ENCODE measurements around the gene ENPP1. TPM values are rescaled to one million over a fixed set of nuclear protein-coding genes. Genes with fewer than 3 reads are reported as not detected.

ENPP1 gene
- polyA plus RNA-seq, 3 donors: not detected

DNA sequence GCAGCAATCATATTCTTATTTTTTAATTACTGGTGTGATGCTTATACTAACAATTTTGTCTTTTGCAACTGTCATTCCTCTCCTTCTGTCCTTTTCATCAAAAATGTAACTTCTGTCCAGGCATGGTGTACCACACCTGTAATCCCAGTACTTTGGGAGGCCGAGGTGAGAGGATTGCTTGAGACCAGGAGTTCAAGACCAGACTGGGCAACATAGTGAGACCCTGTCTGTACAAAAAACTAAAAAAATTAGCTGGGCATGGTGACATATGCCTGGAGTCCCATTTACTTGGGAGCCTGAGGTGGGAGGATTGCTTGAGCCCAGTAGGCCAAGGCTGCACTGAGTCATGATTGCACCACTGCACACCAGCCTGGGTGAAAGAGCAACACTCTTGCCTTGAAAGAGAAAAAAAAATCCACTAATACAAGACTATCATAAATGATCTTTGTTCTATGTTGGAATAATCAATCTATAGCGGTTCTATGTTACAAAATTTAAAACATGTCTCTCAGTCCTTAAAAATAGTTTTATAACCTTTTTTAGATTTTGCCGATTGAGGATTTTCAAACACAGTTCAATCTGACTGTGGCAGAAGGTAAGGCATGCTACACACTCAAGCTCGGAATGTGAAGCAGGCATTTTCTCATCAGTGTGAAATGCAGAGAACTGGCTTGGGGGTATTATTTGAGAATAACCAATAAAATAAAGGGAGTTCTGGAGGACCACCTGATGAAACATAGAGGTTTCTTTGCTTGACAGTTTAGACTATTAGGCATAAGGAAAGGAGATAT lies 70.4 kb downstream of the ENPP1 start:
- H3K9me3 ChIP-seq (replicated peaks in 1 of 2; ENCODE audit: control insufficient read depth in 1 of 2, insufficient read depth in 1 of 2, low read length in 2 of 2): no peaks in the 10 kb centered on the region
- intact Hi-C loops (cut with micrococcal nuclease): no loop called here
- 100% methylated on average over 2 of the region's 4 CpGs for WGBS (ENCODE audit: insufficient coverage)
- H3K36me3 ChIP-seq (replicated peaks in 1 of 2; ENCODE audit: control insufficient read depth in 1 of 2, insufficient read depth in 2 of 2, low read length in 2 of 2): no peaks in the 10 kb centered on the region
- no peaks in the 10 kb centered on the region for H3K36me3 Mint-ChIP-seq
- no peak overlapping the region for H3K4me3 ChIP-seq (replicated peaks in 1 of 3; ENCODE audit: low read depth in 2 of 3, low read length in 3 of 3)
- DNase-seq: no peak
- no peak for TF ChIP-seq CTCF (IDR thresholded peaks at IDR 0.05)
- no peak overlapping the region for H3K27ac ChIP-seq (ENCODE audit: low read depth in 1 of 2, low read length in 2 of 2)
- no peaks in the 10 kb centered on the region for H3K79me2 ChIP-seq (ENCODE audit: insufficient read depth, low read length)
- H3K4me2 ChIP-seq (replicated peaks; ENCODE audit: extremely low read depth, low read length, poor library complexity, severe bottlenecking): no peak overlapping the region
- peaks cover 0 to 7% (median 0%) of the 10 kb centered on the region in 7 donors for H3K9me3 Mint-ChIP-seq
- H3K9ac ChIP-seq (ENCODE audit: insufficient read depth, low read length, poor library complexity, severe bottlenecking): no peak overlapping the region
- no peaks in the 10 kb centered on the region for H4K20me1 ChIP-seq (ENCODE audit: insufficient read depth, low read length)
- H3K4me1 ChIP-seq (ENCODE audit: control insufficient read depth in 1 of 2, insufficient read depth in 2 of 2, low read length in 2 of 2): no peaks in the 10 kb centered on the region
- H3K4me1 Mint-ChIP-seq: no peaks in the 10 kb centered on the region
- H3K27me3 ChIP-seq (ENCODE audit: control insufficient read depth in 2 of 2, insufficient read depth in 2 of 2, low read length in 2 of 2): no peaks in the 10 kb centered on the region
- H2AFZ ChIP-seq (ENCODE audit: insufficient read depth, low read depth, low read length, poor library complexity, severe bottlenecking): no peak overlapping the region
- no peak overlapping the region for H3K4me3 Mint-ChIP-seq
- no peak overlapping the region for H3K27ac Mint-ChIP-seq
- H3K27me3 Mint-ChIP-seq (ENCODE audit: low read depth in 3 of 3): peaks cover 0 to 3% (median 0%) of the 10 kb centered on the region in 3 donors

GRCh38 chr6:131883016-131883415 lies 75.2 kb downstream of the ENPP1 start:
- H3K36me3 Mint-ChIP-seq: no peaks in the 10 kb centered on the region
- no peak overlapping the region for H3K9ac ChIP-seq (ENCODE audit: insufficient read depth, low read length, poor library complexity, severe bottlenecking)
- no peaks in the 10 kb centered on the region for H3K27me3 ChIP-seq (ENCODE audit: control insufficient read depth in 2 of 2, insufficient read depth in 2 of 2, low read length in 2 of 2)
- H3K9me3 Mint-ChIP-seq: peaks cover 0 to 5% (median 1%) of the 10 kb centered on the region in 7 donors
- H2AFZ ChIP-seq (ENCODE audit: insufficient read depth, low read depth, low read length, poor library complexity, severe bottlenecking): no peak overlapping the region
- intact Hi-C loops (cut with micrococcal nuclease): no loop called here
- no peak for DNase-seq
- TF ChIP-seq CTCF (IDR thresholded peaks at IDR 0.05): no peak
- no peaks in the 10 kb centered on the region for H3K36me3 ChIP-seq (replicated peaks in 1 of 2; ENCODE audit: control insufficient read depth in 1 of 2, insufficient read depth in 2 of 2, low read length in 2 of 2)
- no peak overlapping the region for H3K27ac ChIP-seq (ENCODE audit: low read depth in 1 of 2, low read length in 2 of 2)
- H3K79me2 ChIP-seq (ENCODE audit: insufficient read depth, low read length): no peaks in the 10 kb centered on the region
- no peaks in the 10 kb centered on the region for H3K4me1 Mint-ChIP-seq
- 100% methylated on average over 1 of the region's 2 CpGs for WGBS (ENCODE audit: insufficient coverage)
- no peak overlapping the region for H3K4me3 Mint-ChIP-seq
- H3K27ac Mint-ChIP-seq: no peak overlapping the region
- no peaks in the 10 kb centered on the region for H3K9me3 ChIP-seq (replicated peaks in 1 of 2; ENCODE audit: control insufficient read depth in 1 of 2, insufficient read depth in 1 of 2, low read length in 2 of 2)
- no peak overlapping the region for H3K4me3 ChIP-seq (replicated peaks in 1 of 3; ENCODE audit: low read depth in 2 of 3, low read length in 3 of 3)
- no peaks in the 10 kb centered on the region for H3K4me1 ChIP-seq (ENCODE audit: control insufficient read depth in 1 of 2, insufficient read depth in 2 of 2, low read length in 2 of 2)
- no peaks in the 10 kb centered on the region for H4K20me1 ChIP-seq (ENCODE audit: insufficient read depth, low read length)
- peaks cover 0 to 6% (median 0%) of the 10 kb centered on the region in 3 donors for H3K27me3 Mint-ChIP-seq (ENCODE audit: low read depth in 3 of 3)
- H3K4me2 ChIP-seq (replicated peaks; ENCODE audit: extremely low read depth, low read length, poor library complexity, severe bottlenecking): no peak overlapping the region
